ENCODE data around the gene IZUMO4. TPM values are rescaled to one million over a fixed set of nuclear protein-coding genes. Genes with fewer than 3 reads are reported as not detected.

IZUMO4 gene
- polyA plus RNA-seq, 1 donor = 1.1 TPM

GRCh38 chr19:2103045-2103707 lies 6.5 kb downstream of the IZUMO4 start:
- DNase-seq (ENCODE audit: low read depth) = no peak

GRCh38 chr19:2108251-2109016 lies 11.7 kb downstream of the IZUMO4 start:
- DNase-seq (ENCODE audit: low read depth) = no peak

GRCh38 chr19:2109046-2109864 lies 12.5 kb downstream of the IZUMO4 start:
- DNase-seq (ENCODE audit: low read depth) = no peak

- DNase-seq (ENCODE audit: low read depth) = no peak
Observed at GRCh38 chr19:2110822-2111221, 14.1 kb downstream of the IZUMO4 start.

GRCh38 chr19:2111425-2111824 lies 14.7 kb downstream of the IZUMO4 start:
- no peak for DNase-seq (ENCODE audit: low read depth)

GRCh38 chr19:2111886-2112285 lies 15.2 kb downstream of the IZUMO4 start:
- DNase-seq (ENCODE audit: low read depth) = no peak

- DNase-seq (ENCODE audit: low read depth) = no peak
Observed at GRCh38 chr19:2112516-2113320, 16.0 kb downstream of the IZUMO4 start.

- DNase-seq (ENCODE audit: low read depth) = no peak
Observed at GRCh38 chr19:2113439-2114211, 16.9 kb downstream of the IZUMO4 start.

GRCh38 chr19:2114218-2114617 lies 17.5 kb downstream of the IZUMO4 start:
- DNase-seq (ENCODE audit: low read depth) = no peak

- DNase-seq (ENCODE audit: low read depth) = no peak
Observed at GRCh38 chr19:2114821-2115220, 18.1 kb downstream of the IZUMO4 start.

GRCh38 chr19:2115324-2115723 lies 18.6 kb downstream of the IZUMO4 start:
- DNase-seq (ENCODE audit: low read depth) = no peak

GRCh38 chr19:2115911-2116426 lies 19.3 kb downstream of the IZUMO4 start:
- DNase-seq (ENCODE audit: low read depth) = no peak

- DNase-seq (ENCODE audit: low read depth) = no peak
Observed at GRCh38 chr19:2116507-2116906, 19.8 kb downstream of the IZUMO4 start.

- no peak for DNase-seq (ENCODE audit: low read depth)
Observed at GRCh38 chr19:2117215-2117960, 20.7 kb downstream of the IZUMO4 start.

- DNase-seq (ENCODE audit: low read depth) = no peak
Observed at GRCh38 chr19:2118438-2118837, 21.7 kb downstream of the IZUMO4 start.

- no peak for DNase-seq (ENCODE audit: low read depth)
Observed at GRCh38 chr19:2119921-2120785, 23.4 kb downstream of the IZUMO4 start.

- DNase-seq (ENCODE audit: low read depth) = no peak
Observed at GRCh38 chr19:2120821-2121220, 24.1 kb downstream of the IZUMO4 start.

GRCh38 chr19:2121416-2122051 lies 24.8 kb downstream of the IZUMO4 start:
- no peak for DNase-seq (ENCODE audit: low read depth)

Measured in forelimb muscle (tissue), 1 donor.